Myocyte (in vitro differentiated cells): ENCODE data around the gene ANXA2R. TPM values are rescaled to one million over a fixed set of nuclear protein-coding genes. Genes with fewer than 3 reads are reported as not detected.
A peak's percentile ranks its signal among the peaks of the same experiment; 100 is the strongest.
"Not testable (repeated sequence)": the region's sequence is repeated elsewhere in the genome, so short reads cannot be mapped to it uniquely, and the experiment has no call there.

Source experiments
- DNase-seq: peaks from one replicate; pipeline ENCODE4 v3.0.0-alpha.2; 2012; ENCODE audit warnings: low read depth
- total RNA-seq: library from RNA; depleted of rRNA; stranded (reverse); fragments of >200 nt; gene quantifications from 2 replicates; pipeline ENCODE4 v1.2.3, GENCODE V29; 2014

ANXA2R gene
- total RNA-seq, 1 donor from 2014 or later: 0.86 TPM

GRCh38 chr5:43061352-43062075, 21.4 kb upstream of the ANXA2R start:
- DNase-seq: no peak

- DNase-seq: not testable (repeated sequence)
Observed at GRCh38 chr5:43060020-43060419, 19.9 kb upstream of the ANXA2R start.

- DNase-seq: not testable (repeated sequence)
Observed at GRCh38 chr5:43055098-43055497, 15.0 kb upstream of the ANXA2R start.

- no peak for DNase-seq
Observed at GRCh38 chr5:43051684-43052083, 11.6 kb upstream of the ANXA2R start.

- DNase-seq: no peak
Observed at GRCh38 chr5:43050384-43050783, 10.3 kb upstream of the ANXA2R start.

GRCh38 chr5:43049236-43049635, 9.1 kb upstream of the ANXA2R start:
- DNase-seq: no peak

GRCh38 chr5:43046474-43046873, 6.4 kb upstream of the ANXA2R start:
- no peak for DNase-seq

GRCh38 chr5:43045236-43045635, 5.1 kb upstream of the ANXA2R start:
- no peak for DNase-seq

GRCh38 chr5:43044181-43044914, 4.2 kb upstream of the ANXA2R start:
- peak; percentile 56 for DNase-seq

GRCh38 chr5:43043400-43043756, 3.3 kb upstream of the ANXA2R start:
- DNase-seq: no peak

GRCh38 chr5:43042626-43043399, 2.7 kb upstream of the ANXA2R start:
- DNase-seq: peak; percentile 90

- DNase-seq: peak; percentile 78
Observed at GRCh38 chr5:43042176-43042625, 2.1 kb upstream of the ANXA2R start.

GRCh38 chr5:43041669-43042175, 1.6 kb upstream of the ANXA2R start:
- DNase-seq: peak; percentile 82

- no peak for DNase-seq
Observed at GRCh38 chr5:43041110-43041668, 1.1 kb upstream of the ANXA2R start.

GRCh38 chr5:43039471-43040286, 440 bp downstream of the ANXA2R start:
- peak; percentile 88 for DNase-seq

- DNase-seq: no peak
Observed at GRCh38 chr5:43039152-43039470, 1.0 kb downstream of the ANXA2R start.

- no peak for DNase-seq
Observed at GRCh38 chr5:43038496-43038989, 1.6 kb downstream of the ANXA2R start.

- no peak for DNase-seq
Observed at GRCh38 chr5:43037636-43038495, 2.3 kb downstream of the ANXA2R start.

- no peak for DNase-seq
Observed at GRCh38 chr5:43036856-43037635, 3.1 kb downstream of the ANXA2R start.
